ENCODE measurements around the gene CD244. TPM values are rescaled to one million over a fixed set of nuclear protein-coding genes. Genes with fewer than 3 reads are reported as not detected.

CD244 gene
- total and polyA plus RNA-seq, 8 donors, result 0.15 to 1.1 (median 0.43) TPM; not detected in 3

DNA sequence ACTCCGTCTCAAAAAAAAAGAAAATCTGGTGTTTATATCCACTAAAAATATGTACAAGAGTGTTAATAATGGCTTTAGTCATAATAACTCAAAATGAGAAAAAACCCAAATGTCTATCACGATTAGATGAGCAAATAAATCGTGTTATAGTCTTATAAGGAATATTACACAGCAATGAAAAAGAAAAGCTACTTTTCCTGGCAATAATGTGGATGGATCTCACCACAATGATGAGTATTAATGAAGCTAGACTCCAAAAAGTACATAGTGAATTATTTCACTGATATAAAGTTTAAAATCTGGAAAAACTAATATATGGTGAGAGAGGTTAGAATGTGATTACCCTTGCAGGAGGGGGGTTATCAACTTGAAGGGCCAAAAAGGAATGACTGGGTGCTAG lies 9.7 kb downstream of the CD244 start:
- Histone ChIP-seq H3K4me1 (peaks cover 0 to under 1% (median 0%) of the 10 kb centered on the region in 4 donors), H3K27me3 (no peaks in the 10 kb centered on the region), H3K36me3 (no peaks in the 10 kb centered on the region), H3K4me3 (no peak overlapping the region), H3K27ac (no peak overlapping the region), H3K9me3 (peaks cover 0 to 4% (median 0%) of the 10 kb centered on the region in 4 donors)
- TF ChIP-seq POLR2AphosphoS5 (IDR thresholded peaks at IDR 0.05) (no peak), EP300 (IDR thresholded peaks at IDR 0.05) (no peak), POLR2A (IDR thresholded peaks at IDR 0.05) (no peak)
- TF ChIP-seq, protein P1, sequence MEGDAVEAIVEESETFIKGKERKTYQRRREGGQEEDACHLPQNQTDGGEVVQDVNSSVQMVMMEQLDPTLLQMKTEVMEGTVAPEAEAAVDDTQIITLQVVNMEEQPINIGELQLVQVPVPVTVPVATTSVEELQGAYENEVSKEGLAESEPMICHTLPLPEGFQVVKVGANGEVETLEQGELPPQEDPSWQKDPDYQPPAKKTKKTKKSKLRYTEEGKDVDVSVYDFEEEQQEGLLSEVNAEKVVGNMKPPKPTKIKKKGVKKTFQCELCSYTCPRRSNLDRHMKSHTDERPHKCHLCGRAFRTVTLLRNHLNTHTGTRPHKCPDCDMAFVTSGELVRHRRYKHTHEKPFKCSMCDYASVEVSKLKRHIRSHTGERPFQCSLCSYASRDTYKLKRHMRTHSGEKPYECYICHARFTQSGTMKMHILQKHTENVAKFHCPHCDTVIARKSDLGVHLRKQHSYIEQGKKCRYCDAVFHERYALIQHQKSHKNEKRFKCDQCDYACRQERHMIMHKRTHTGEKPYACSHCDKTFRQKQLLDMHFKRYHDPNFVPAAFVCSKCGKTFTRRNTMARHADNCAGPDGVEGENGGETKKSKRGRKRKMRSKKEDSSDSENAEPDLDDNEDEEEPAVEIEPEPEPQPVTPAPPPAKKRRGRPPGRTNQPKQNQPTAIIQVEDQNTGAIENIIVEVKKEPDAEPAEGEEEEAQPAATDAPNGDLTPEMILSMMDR (IDR thresholded peaks at IDR 0.05), result no peak
- WGBS, 5 donors, result 85 to 97% (median 93%) methylated on average over 3 of the region's 3 CpGs
- no peak for DNase-seq
- intact Hi-C loops (cut with DNase I; ENCODE audit: low total_unique reads), result no loop called here

DNA sequence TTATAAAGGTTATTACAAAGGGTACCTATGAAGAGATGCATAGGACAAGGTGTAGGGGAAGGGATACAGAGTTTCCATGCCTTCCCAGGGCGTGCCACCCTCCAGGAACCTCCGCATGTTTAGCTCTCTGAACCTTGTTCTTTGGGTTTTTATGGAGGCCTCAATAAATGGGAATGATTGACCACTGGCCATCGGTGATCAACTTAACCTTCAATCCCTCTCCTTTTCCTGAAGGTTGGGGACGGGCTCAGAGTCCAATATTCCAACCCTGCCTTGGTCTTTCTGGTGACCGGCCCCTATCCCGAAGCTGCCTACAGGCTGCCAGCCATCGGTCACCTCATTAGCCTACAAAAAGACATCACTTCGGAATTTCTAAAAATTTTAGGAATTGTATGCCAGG lies 11.7 kb downstream of the CD244 start:
- TF ChIP-seq POLR2A (IDR thresholded peaks at IDR 0.05) (no peak), EP300 (IDR thresholded peaks at IDR 0.05) (no peak), POLR2AphosphoS5 (IDR thresholded peaks at IDR 0.05) (no peak)
- TF ChIP-seq, protein P1 (IDR thresholded peaks at IDR 0.05), result no peak
- Histone ChIP-seq H3K36me3 (no peaks in the 10 kb centered on the region), H3K27me3 (no peaks in the 10 kb centered on the region), H3K27ac (no peak overlapping the region), H3K9me3 (peaks cover 0 to 4% (median 0%) of the 10 kb centered on the region in 4 donors), H3K4me1 (no peaks in the 10 kb centered on the region), H3K4me3 (no peak overlapping the region)
- intact Hi-C loops (cut with DNase I; ENCODE audit: low total_unique reads), result no loop called here
- 88 to 93% (median 90%) methylated on average over 8 of the region's 8 CpGs for WGBS, 5 donors
- DNase-seq, result no peak

DNA sequence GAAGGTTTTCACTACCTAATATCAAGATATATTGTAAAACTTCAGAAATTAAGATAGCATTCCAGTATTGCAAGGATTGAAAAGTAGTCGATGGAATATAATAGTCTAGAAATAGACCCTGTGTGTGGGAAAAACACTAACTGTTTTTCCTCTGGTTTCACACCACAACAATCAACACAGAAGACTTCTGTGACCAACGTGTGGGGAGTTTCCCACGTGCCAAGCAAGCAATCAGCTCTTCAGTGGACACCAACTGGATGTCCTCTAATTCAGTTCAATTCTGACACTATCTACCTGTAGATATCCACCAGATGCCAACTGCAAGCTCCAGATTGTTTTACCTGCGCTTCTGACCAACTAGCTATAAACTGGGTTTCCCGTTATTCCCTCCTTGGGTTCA lies 12.1 kb downstream of the CD244 start:
- TF ChIP-seq, protein P1 (IDR thresholded peaks at IDR 0.05), result no peak
- TF ChIP-seq POLR2AphosphoS5 (IDR thresholded peaks at IDR 0.05) (no peak), EP300 (IDR thresholded peaks at IDR 0.05) (no peak), POLR2A (IDR thresholded peaks at IDR 0.05) (no peak)
- H3K27ac ChIP-seq, result no peak overlapping the region
- H3K4me1 ChIP-seq, result no peaks in the 10 kb centered on the region
- H3K27me3 ChIP-seq, result no peaks in the 10 kb centered on the region
- intact Hi-C loops (cut with DNase I; ENCODE audit: low total_unique reads), result no loop called here
- no peak for DNase-seq
- WGBS, 5 donors, result 73 to 87% (median 83%) methylated on average over 5 of the region's 5 CpGs
- H3K9me3 ChIP-seq, result peaks cover 0 to 4% (median 0%) of the 10 kb centered on the region in 4 donors
- H3K36me3 ChIP-seq, result no peaks in the 10 kb centered on the region
- H3K4me3 ChIP-seq, result no peak overlapping the region

DNA sequence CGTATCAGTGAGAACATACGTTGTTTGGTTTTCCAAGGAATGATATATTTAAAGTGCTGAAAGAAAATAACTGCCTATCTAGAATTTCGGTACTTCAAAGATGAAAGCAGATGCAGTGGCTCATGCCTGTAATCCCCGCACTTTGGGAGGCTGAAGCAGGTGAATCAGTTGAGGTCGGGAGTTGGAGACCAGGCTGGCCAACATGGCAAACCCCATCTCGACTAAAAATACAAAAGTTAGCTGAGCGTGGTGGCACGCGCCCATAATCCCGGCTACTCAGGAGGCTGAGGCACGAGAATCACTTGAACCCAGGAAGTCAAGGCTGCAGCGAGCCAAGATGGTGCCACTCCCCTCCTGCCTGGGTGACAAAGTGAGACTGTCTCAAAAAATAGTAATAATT lies 16.4 kb downstream of the CD244 start:
- Histone ChIP-seq H3K4me1 (no peaks in the 10 kb centered on the region), H3K36me3 (no peaks in the 10 kb centered on the region), H3K4me3 (no peak overlapping the region), H3K9me3 (peaks cover 0 to 4% (median 0%) of the 10 kb centered on the region in 4 donors), H3K27ac (no peak overlapping the region), H3K27me3 (no peaks in the 10 kb centered on the region)
- TF ChIP-seq POLR2A (IDR thresholded peaks at IDR 0.05), result no peak
- TF ChIP-seq, protein P1 (IDR thresholded peaks at IDR 0.05), result no peak
- TF ChIP-seq EP300 (IDR thresholded peaks at IDR 0.05), result no peak
- intact Hi-C loops (cut with DNase I; ENCODE audit: low total_unique reads), result no loop called here
- WGBS, 5 donors, result 89 to 94% (median 90%) methylated on average over 12 of the region's 12 CpGs
- DNase-seq, result no peak

Measured in stomach (tissue), 9 donors.